NCI-H2227 (cell line): ENCODE results near the gene CAPN11.
A peak's percentile ranks its signal among the peaks of the same experiment; 100 is the strongest.
"Not testable (repeated sequence)": the region's sequence is repeated elsewhere in the genome, so short reads cannot be mapped to it uniquely, and the experiment has no call there.

ENCODE experiments used
- DNase-seq: peaks from one replicate; lab custom pipeline; 2025; ENCODE audit not compliant: unreplicated experiment; lab: John Stamatoyannopoulos, UW

The CAPN11 gene

DNA sequence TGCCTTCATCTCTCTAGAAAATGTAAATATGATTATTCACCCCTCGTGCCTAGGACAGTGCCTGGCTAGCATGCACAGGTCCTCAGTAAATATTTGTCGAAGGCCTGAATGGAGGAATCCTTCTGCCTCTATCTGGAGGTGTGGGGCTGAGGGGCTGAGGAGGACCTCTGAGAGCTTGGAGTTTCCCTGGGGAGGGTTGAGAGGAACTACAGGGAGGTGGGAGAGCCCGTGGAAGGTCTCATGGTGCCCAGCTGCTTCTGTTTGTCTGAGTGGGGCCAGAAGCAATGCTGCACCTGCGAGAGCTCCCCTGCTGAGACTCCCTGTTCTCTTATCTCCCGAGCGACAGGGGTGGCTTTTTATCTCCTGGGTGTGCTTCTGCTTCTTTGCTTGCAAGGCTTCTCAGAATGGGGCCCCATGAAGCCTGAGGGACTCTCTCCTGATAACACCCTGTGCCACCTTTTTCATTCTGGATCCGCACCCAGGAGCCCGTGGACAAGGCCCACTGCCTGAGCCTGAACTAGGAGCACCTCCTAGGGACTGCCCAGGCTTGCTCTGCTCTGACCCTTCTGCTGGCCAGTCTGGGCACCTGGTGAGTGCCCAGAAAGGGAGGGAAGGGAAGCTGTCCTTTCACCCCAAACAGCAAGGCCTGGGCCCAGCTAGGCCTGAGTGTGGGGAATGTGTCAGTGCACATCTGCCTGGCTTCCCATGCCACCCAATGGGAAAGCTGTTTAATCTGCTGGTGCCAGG, 67.1 kb downstream of the CAPN11 start:
- DNase-seq = no peak

DNA sequence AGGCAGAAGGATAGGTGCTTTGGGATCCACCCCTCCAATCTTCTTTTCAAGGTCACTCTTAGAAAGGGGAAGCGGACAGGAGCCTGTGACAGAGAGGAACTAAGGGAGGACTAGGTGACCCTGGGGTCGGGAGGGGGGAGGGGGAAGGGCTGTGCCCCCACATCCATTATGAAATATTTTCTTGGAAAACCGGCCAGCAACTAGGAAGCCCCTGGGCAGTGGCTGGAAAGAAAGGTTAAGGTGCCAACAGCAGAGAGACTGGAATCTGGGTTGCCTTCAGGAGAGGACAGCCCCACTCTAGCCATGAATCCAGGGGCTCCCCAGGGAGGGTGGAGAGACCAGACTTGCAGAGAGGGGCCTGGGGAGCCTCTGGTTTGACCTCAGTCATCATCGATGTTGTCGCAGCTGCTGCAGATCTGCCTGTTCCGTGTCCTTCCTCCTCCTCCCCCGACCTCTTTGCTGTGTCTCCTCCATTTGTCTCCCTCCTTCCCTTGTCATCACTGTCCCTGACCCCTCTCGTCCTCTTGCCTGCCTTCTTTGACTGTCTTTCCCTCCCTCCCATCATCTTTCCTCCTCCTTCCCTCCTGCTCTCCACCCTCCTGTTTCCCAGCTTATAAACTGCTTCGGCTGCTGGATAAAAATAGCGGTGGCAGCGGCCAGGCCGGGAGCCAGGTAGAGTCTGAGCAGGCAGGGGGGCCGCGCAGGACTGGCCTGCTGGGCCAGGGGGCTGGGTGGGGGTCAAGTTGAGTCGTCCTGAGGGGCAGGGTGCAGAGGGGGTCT, 67.9 kb downstream of the CAPN11 start:
- peak; percentile 17 for DNase-seq

DNA sequence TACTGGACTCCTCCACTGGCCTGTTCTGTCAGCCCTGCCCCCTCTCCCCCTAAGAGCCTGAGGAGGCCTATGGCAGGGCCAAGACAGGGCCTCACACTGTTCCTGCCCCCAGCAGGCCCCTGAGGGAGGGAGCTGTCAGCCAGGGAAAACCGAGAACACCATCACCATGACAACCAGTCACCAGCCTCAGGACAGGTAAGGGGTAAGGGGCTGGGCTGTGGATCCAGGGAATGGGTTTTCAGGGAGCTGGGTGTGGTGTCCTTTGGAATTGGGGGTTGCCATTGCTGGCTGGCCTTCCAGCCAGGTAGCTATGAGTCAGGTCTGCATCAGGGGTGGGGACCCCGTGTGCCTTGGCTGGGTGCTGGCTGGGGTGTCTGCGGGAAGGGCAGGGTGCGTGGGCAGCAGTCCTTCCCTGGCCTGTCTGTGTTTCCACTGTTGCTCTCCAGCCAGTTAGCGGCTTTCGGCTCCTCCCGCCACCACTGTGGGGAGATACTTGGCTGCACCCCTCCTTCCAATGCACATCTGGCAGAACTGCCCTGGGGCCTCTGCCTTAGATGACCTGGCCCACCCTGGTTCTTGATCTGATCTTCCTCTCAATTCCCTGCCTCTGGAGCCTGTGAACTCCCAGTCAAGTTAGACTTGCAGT, 68.7 kb downstream of the CAPN11 start:
- peak; percentile 25 for DNase-seq

DNA sequence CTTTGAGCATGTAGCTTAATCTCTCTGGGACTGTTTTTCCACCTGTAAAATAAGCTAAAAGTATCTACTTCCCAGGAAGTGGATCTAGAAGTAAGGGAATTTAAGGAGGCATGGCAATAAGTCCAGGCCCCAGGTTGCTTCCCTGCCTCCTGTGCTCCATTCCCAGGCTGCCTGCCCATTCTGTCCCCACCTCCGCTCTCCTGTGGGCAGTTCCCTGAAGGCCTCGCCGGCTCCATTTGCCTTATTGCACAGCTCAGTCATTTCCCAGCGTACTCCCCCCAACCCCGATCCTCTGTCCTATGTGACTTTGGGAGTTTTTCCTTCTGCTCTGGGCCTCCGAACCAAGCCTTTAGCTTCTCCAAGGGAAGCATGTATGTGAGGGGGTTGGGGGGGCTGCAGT, 69.4 kb downstream of the CAPN11 start:
- no peak for DNase-seq

DNA sequence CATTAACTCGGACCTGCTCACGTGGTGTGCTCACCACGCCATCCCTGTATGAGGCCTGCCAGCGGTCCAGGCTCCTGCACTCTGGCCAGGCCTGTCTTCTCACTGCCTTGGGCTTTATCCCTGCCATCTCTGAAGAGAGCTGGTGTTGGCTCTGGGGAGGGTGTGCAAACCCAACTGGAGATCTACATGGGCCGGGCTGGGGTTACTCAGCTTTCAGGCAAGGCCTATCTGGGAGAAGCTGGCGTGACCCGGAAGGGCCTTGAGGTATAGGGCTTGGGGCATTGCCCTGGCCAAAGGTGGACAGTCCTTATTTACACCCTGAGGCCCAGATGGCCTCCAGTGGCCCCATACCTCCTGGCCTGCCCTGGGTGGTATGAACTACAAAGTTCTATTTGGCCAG, 69.8 kb downstream of the CAPN11 start:
- no peak for DNase-seq

DNA sequence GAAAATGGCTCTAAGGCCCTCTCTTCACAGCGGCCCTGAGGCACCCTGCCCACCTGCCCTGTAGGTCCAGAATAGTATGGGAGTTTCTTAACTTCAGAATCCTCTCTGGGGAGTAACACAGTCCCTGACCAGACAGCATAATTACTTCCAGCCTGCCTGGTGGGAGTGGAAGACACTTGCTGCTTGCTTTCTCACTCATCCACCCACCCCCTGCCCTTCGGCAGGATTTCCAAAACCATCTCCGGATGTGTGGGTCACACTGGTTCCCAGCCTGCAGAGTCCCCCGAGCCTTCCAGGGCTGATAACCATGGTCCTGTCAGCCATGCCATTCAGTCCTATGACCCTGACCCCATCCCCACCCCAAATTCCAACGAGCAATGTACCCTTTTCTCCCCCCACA, 70.2 kb downstream of the CAPN11 start:
- no peak for DNase-seq

DNA sequence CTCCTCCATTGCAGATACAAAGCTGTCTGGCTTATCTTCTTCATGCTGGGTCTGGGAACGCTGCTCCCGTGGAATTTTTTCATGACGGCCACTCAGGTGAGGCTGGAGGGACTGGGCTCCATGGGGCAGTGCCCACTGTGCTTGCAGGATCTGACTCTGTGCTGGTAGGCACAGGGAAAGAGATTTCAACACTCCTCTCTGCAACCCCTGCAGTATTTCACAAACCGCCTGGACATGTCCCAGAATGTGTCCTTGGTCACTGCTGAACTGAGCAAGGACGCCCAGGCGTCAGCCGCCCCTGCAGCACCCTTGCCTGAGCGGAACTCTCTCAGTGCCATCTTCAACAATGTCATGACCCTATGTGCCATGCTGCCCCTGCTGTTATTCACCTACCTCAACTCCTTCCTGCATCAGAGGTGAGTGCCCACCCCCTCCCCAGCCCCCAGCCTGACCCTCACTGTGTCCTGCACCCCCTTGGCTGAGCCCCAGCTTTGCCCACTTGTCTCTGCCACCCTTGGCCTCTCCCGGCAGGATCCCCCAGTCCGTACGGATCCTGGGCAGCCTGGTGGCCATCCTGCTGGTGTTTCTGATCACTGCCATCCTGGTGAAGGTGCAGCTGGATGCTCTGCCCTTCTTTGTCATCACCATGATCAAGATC, 70.9 kb downstream of the CAPN11 start:
- DNase-seq = no peak

DNA sequence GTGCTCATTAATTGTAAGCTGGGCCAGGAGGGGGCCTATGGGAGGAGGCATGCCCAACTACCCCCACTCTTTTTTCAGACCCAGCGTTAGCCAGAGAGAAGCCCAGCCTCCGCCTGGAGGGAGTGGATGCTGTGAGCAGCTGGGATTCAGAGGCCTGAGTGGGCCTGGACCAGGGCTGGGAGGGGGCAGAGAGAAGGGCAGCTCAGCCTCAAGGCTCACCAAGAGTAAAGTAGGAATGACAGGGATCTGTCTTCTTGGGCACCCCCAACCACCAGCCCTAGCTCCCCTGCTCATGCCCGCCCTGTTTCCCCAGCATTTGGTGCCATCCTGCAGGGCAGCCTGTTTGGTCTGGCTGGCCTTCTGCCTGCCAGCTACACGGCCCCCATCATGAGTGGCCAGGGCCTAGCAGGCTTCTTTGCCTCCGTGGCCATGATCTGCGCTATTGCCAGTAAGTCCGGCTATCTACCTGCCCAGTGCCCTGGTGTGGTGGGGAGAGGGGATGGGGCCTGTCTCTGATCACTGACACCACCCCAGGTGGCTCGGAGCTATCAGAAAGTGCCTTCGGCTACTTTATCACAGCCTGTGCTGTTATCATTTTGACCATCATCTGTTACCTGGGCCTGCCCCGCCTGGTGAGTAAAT, 71.5 kb downstream of the CAPN11 start:
- no peak for DNase-seq

DNA sequence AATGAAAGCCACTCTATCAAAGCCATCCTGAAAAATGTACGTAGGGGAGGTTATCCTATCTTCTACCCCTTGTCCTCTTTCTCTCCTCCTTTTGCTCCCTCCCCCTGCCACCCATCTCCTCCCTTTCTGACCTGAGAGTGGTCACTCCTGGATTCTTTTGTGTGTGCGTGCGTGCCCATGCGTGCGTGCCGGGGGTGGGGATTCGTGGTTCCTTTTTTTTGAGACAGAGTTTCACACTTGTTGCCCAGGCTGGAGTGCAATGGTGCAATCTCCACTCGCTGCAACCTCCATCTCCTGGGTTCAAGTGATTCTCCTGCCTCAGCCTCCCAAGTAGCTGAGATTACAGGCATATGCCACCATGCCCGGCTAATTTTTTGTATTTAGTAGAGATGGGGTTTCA, 72.8 kb downstream of the CAPN11 start:
- DNase-seq = not testable (repeated sequence)

DNA sequence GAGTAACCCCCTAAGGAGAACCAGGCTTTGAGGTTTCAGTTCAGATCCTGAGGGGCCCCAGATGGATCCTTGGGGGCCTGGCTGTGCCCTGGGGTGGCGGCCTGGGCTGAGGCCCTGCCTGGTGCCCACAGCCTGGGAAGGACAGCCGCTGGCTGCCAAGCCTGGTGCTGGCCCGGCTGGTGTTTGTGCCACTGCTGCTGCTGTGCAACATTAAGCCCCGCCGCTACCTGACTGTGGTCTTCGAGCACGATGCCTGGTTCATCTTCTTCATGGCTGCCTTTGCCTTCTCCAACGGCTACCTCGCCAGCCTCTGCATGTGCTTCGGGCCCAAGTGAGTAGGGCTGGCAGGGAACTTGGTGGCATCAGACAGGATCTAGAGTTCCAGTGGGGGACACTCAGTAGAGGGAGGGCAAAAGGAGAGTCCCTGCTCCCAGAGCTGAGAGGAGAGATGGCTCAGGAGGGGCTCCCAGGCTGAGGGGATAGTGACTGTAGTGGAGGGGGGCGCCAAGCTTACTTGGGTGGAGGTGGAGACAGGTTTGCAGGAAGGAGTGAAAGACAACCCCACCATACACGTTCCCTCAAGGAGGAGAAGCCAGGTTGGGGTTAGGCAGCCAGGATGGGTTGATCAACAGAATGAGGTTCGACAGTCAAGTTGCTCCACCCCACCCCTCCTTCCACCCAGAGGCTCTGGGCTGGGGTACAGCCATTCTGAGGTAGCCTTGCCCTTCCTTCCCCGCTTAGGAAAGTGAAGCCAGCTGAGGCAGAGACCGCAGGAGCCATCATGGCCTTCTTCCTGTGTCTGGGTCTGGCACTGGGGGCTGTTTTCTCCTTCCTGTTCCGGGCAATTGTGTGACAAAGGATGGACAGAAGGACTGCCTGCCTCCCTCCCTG, 74.3 kb downstream of the CAPN11 start:
- DNase-seq = no peak

DNA sequence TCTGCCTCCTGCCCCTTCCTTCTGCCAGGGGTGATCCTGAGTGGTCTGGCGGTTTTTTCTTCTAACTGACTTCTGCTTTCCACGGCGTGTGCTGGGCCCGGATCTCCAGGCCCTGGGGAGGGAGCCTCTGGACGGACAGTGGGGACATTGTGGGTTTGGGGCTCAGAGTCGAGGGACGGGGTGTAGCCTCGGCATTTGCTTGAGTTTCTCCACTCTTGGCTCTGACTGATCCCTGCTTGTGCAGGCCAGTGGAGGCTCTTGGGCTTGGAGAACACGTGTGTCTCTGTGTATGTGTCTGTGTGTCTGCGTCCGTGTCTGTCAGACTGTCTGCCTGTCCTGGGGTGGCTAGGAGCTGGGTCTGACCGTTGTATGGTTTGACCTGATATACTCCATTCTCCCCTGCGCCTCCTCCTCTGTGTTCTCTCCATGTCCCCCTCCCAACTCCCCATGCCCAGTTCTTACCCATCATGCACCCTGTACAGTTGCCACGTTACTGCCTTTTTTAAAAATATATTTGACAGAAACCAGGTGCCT, 75.0 kb downstream of the CAPN11 start:
- no peak for DNase-seq
